SIG-M5 treated with dmso at 0.1 percent for 504 hours (cell line): ENCODE results near the gene IGF2BP2.

Experiments
- DNase-seq: peaks from one replicate; lab custom pipeline; 2025; ENCODE audit not compliant: unreplicated experiment; lab: John Stamatoyannopoulos, UW

IGF2BP2 gene

DNA sequence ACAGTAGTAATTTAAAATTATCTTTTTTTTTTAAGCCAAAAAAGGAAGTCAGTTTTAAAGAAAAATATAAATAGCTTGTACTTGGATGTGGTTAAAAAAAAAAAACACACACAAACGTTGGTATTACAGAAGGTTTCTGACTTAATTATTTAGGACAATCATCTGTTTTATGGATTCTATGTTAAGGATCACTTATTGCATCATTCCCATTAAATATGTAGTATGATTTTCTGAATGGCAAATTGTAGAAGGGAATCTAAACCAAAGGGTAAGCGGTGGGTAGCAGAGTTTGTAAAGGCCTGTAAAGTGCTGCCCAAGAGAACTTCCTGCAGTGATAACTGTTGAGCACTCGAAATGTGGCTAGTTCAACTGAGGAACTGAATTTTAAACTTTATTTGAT is 230.8 kb downstream of the IGF2BP2 start:
- DNase-seq: no peak
